B cell (primary cell): ENCODE measurements around the gene NPHP4. TPM values are rescaled to one million over a fixed set of nuclear protein-coding genes. Genes with fewer than 3 reads are reported as not detected.

Experiments
- ATAC-seq: fragments of 200-7000 bp; cut with Tn5 transposase; one replicate; pipeline ENCODE4 v1.10.0; 2021; ENCODE audit warnings: low read depth, mild to moderate bottlenecking, moderate number of reproducible peaks, moderate library complexity
- CTCF ChIA-PET: fragments of 350-600 bp; sonication (Branson Sonifier 250); formaldehyde crosslinking; loops from one replicate; lab custom pipeline; 2021; ENCODE audit warnings: antibody characterized with exemption, inconsistent platforms; lab: Charles Lee
- POLR2A ChIA-PET: fragments of 350-600 bp; sonication (Branson Sonifier 250); formaldehyde crosslinking; loops from one replicate; lab custom pipeline; 2021; ENCODE audit warnings: antibody characterized with exemption; lab: Charles Lee
- DNase-seq: peaks from one replicate; pipeline ENCODE4 v3.0.0; 2013
- H2AFZ ChIP-seq: 2 replicates; pipeline ENCODE4 v1.6.1; 2012; ENCODE audit warnings: mild to moderate bottlenecking, low read depth, low read length; ENCODE audit not compliant: insufficient read depth, poor library complexity, severe bottlenecking
- H3K27ac ChIP-seq, 2 donors: 1 replicate in 1 of 2; 2 replicates in 1 of 2; pipeline ENCODE4 v1.5.1; 2012 to 2013; ENCODE audit warnings: low read length in 2 of 2, mild to moderate bottlenecking in 2 of 2, moderate library complexity in 1 of 2
- H3K27me3 ChIP-seq, 4 experiments: fragments of 200-600 bp in 1 of 4; sonication (generic) in 1 of 4; replicated peaks in 1 of 4; 1 replicate in 2 of 4; 2 replicates in 2 of 4; pipeline versions ENCODE4 v1.6.1 to v1.7.0; 2013 to 2016; ENCODE audit warnings: low read length in 3 of 4, mild to moderate bottlenecking in 2 of 4, mixed read lengths in 1 of 4, moderate library complexity in 1 of 4; ENCODE audit not compliant: insufficient read depth in 4 of 4, control insufficient read depth in 3 of 4; ENCODE audit errors: control extremely low read depth in 1 of 4
- H3K36me3 ChIP-seq, 2 experiments: replicated peaks in 1 of 2; 1 replicate in 1 of 2; 2 replicates in 1 of 2; pipeline versions ENCODE4 v1.6.1 to v1.7.1; 2013; ENCODE audit warnings: low read length in 1 of 2; ENCODE audit not compliant: insufficient read depth in 2 of 2, control insufficient read depth in 1 of 2; ENCODE audit errors: control extremely low read depth in 1 of 2, extremely low read depth in 1 of 2
- H3K4me1 ChIP-seq, 2 donors: fragments of 200-600 bp in 1 of 2; sonication (generic) in 1 of 2; 1 replicate in 1 of 2; 2 replicates in 1 of 2; pipeline versions ENCODE4 v1.5.1 to v1.6.1; 2013 to 2017; ENCODE audit warnings: low read length in 2 of 2; ENCODE audit not compliant: control insufficient read depth in 2 of 2, insufficient read depth in 2 of 2
- H3K4me2 ChIP-seq: replicated peaks from 2 replicates; pipeline ENCODE3; 2012; ENCODE audit warnings: mild to moderate bottlenecking, low read depth, low read length; ENCODE audit not compliant: poor library complexity, severe bottlenecking
- H3K4me3 ChIP-seq, 5 experiments: fragments of 200-600 bp in 1 of 5; sonication (generic) in 1 of 5; 1 replicate in 3 of 5; 2 replicates in 2 of 5; pipeline versions ENCODE4 v1.5.1 to v1.7.0; 2011 to 2016; ENCODE audit warnings: low read length in 4 of 5, mild to moderate bottlenecking in 4 of 5, low read depth in 2 of 5, control low read depth in 1 of 5, moderate library complexity in 1 of 5; ENCODE audit not compliant: insufficient read depth in 1 of 5; ENCODE audit errors: control extremely low read depth in 1 of 5, extremely low read depth in 1 of 5
- H3K79me2 ChIP-seq: fragments of 200-600 bp; sonication (generic); one replicate; pipeline ENCODE4 v1.6.0; 2016; ENCODE audit warnings: low read length; ENCODE audit not compliant: control insufficient read depth, insufficient read depth
- H3K9ac ChIP-seq: fragments of 200-600 bp; sonication (generic); 2 replicates; pipeline ENCODE4 v1.6.1; 2017; ENCODE audit warnings: mild to moderate bottlenecking, low read length, moderate library complexity
- H3K9me3 ChIP-seq, 3 donors: one replicate each; pipeline versions ENCODE4 v1.6.1 to v1.7.1; 2013; ENCODE audit warnings: low read length in 2 of 3; ENCODE audit not compliant: control insufficient read depth in 2 of 3, insufficient read depth in 1 of 3; ENCODE audit errors: control extremely low read depth in 1 of 3
- H4K20me1 ChIP-seq: 2 replicates; pipeline ENCODE4 v1.6.0; 2012; ENCODE audit warnings: mild to moderate bottlenecking, low read length; ENCODE audit not compliant: insufficient read depth, control insufficient read depth, poor library complexity, severe bottlenecking
- H3K27ac Mint-ChIP-seq: one replicate; pipeline ENCODE4 v1.8.0; 2021; ENCODE audit warnings: mixed read lengths
- H3K27me3 Mint-ChIP-seq: one replicate; pipeline ENCODE4 v1.8.0; 2021; ENCODE audit warnings: mixed read lengths
- H3K4me1 Mint-ChIP-seq: one replicate; pipeline ENCODE4 v1.8.0; 2021; ENCODE audit warnings: mixed read lengths
- H3K4me3 Mint-ChIP-seq: one replicate; pipeline ENCODE4 v1.8.0; 2021; ENCODE audit warnings: mixed read lengths
- H3K9me3 Mint-ChIP-seq: one replicate; pipeline ENCODE4 v1.8.0; 2022; ENCODE audit warnings: mixed read lengths; ENCODE audit not compliant: insufficient read depth
- EZH2 ChIP-seq: IDR thresholded peaks from 2 replicates; pipeline ENCODE4 v1.6.1; 2012; ENCODE audit warnings: borderline replicate concordance, low read depth, mild to moderate bottlenecking, moderate library complexity, low read length; ENCODE audit not compliant: insufficient read depth, poor library complexity, severe bottlenecking
- WGBS: methylation state at CpG from one replicate; pipeline ENCODE4 v1.1.5; 2013; ENCODE audit warnings: missing lambda C conversion rate; ENCODE audit not compliant: insufficient coverage; 5-methylcytosine and 5-hydroxymethylcytosine counted together
- intact Hi-C: fragments of 100-400 bp; cut with micrococcal nuclease; formaldehyde crosslinking; loops from one replicate; pipeline ENCODE4 v1.10.0; 2022
- polyA plus RNA-seq: library from polyadenylated mRNA; depleted of rRNA; stranded (reverse); fragments of >200 nt; gene quantifications from 2 replicates; pipeline ENCODE4 v1.2.3, GENCODE V29; 2012
- total RNA-seq, 2 donors: library from RNA; stranded (reverse); fragments of 120-200 nt in 1 of 2; gene quantifications; 1 replicate in 1 of 2; 2 replicates in 1 of 2; pipeline versions ENCODE4 v1.2.3 to v1.2.4, GENCODE V29; 2013 to 2022
- TF ChIP-seq, protein P1 (sequence below): fragments of 200-600 bp; IDR thresholded peaks from one replicate; pipeline ENCODE4 v1.8.0; 2022; ENCODE audit warnings: antibody characterized with exemption, mild to moderate bottlenecking

NPHP4 gene
- total and polyA plus RNA-seq, 2 donors (not counting 1 experiment from before 2014, with no cell fraction given), result 6.5 to 14.8 TPM

DNA sequence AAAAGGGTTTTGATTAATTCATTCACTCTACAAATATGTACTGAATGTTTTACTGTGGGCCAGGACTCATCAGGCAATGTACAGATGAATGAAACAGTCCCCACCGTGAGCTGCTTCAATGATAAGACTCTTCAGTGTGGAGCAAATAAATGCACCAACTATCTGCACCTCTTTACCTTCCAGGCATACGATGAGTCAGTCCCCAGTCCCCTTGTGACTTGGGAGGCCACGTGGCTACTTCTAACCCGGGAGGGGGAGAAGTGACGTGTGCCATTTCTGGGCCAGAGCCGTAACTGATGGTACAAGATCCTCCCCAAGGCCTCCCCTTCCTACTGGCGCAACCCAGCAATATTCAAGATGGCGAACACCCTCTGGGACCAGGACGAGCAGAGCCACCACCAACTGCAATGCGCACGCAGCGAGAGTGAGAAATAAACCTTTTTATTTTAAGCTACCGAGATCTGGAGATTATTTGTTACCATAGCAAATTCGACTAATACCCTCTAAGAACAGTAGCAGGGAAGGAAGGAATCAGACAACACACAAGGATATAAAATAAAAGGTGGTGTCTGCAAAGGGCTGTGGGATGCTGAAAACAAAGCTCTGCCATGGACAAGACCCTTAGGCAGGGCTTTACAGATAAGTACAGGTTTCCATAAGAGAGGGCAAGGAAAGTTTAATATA, 74.5 kb downstream of the NPHP4 start:
- Histone ChIP-seq H2AFZ (no peak overlapping the region), H3K4me2 (no peak overlapping the region), H3K79me2 (no peaks in the 10 kb centered on the region), H3K27ac (no peak overlapping the region), H3K4me1 (no peaks in the 10 kb centered on the region), H3K27me3 (no peaks in the 10 kb centered on the region), H3K36me3 (no peaks in the 10 kb centered on the region), H3K9ac (no peak overlapping the region), H3K9me3 (no peaks in the 10 kb centered on the region), H3K4me3 (no peak overlapping the region), H4K20me1 (no peaks in the 10 kb centered on the region)
- Mint-ChIP-seq H3K4me3 (no peak overlapping the region), H3K9me3 (no peaks in the 10 kb centered on the region), H3K4me1 (peaks cover 4% of the 10 kb centered on the region), H3K27me3 (no peaks in the 10 kb centered on the region), H3K27ac (no peak overlapping the region)
- 99% methylated on average over 8 of the region's 14 CpGs for WGBS
- ATAC-seq, result no peak
- intact Hi-C loops, result no loop called here
- CTCF ChIA-PET, result interaction anchor here (0.6 to 5.7 kb wide), 4 partner anchors 20 to 1298 kb away, joined by 3 to 22 read pairs (median 4); no protein-coding TSS in a partner anchor
- POLR2A ChIA-PET, result no interaction called here
- no peak for DNase-seq
- TF ChIP-seq, protein P1, sequence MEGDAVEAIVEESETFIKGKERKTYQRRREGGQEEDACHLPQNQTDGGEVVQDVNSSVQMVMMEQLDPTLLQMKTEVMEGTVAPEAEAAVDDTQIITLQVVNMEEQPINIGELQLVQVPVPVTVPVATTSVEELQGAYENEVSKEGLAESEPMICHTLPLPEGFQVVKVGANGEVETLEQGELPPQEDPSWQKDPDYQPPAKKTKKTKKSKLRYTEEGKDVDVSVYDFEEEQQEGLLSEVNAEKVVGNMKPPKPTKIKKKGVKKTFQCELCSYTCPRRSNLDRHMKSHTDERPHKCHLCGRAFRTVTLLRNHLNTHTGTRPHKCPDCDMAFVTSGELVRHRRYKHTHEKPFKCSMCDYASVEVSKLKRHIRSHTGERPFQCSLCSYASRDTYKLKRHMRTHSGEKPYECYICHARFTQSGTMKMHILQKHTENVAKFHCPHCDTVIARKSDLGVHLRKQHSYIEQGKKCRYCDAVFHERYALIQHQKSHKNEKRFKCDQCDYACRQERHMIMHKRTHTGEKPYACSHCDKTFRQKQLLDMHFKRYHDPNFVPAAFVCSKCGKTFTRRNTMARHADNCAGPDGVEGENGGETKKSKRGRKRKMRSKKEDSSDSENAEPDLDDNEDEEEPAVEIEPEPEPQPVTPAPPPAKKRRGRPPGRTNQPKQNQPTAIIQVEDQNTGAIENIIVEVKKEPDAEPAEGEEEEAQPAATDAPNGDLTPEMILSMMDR, result no peak
- TF ChIP-seq EZH2, result no peak

DNA sequence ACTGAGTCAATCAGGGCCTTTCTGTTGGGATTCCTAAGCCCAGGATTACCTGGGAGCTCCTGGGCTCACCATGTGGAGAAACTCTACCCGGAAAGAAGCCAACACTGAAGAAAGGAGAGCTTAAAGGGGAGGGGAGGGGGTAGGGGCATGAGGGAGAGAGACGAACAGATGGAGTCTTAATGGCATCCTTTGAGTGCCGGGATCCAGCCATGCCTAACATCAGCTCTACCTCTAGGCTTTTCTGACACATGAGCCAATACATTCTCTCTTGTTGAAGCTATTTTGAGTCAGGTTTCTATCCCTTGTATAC, 75.0 kb downstream of the NPHP4 start:
- H3K9ac ChIP-seq, result no peak overlapping the region
- no peaks in the 10 kb centered on the region for H3K36me3 ChIP-seq
- TF ChIP-seq, protein P1, result no peak
- no peak for TF ChIP-seq EZH2
- intact Hi-C loops, result no loop called here
- no peaks in the 10 kb centered on the region for H3K9me3 ChIP-seq
- no peaks in the 10 kb centered on the region for H3K79me2 ChIP-seq
- no peaks in the 10 kb centered on the region for H3K27me3 Mint-ChIP-seq
- no peaks in the 10 kb centered on the region for H3K4me1 ChIP-seq
- no peaks in the 10 kb centered on the region for H3K9me3 Mint-ChIP-seq
- DNase-seq, result no peak
- H3K27ac Mint-ChIP-seq, result no peak overlapping the region
- 100% methylated on average over 1 of the region's 3 CpGs for WGBS
- H3K4me1 Mint-ChIP-seq, result peaks cover 4% of the 10 kb centered on the region
- no peak overlapping the region for H2AFZ ChIP-seq
- no peak overlapping the region for H3K4me2 ChIP-seq
- no peak overlapping the region for H3K4me3 Mint-ChIP-seq
- ATAC-seq, result no peak
- ChIA-PET POLR2A (no interaction called here), CTCF (interaction anchor here (0.8 to 5.7 kb wide), 3 partner anchors 20 to 406 kb away, joined by 3 to 22 read pairs (median 5); no protein-coding TSS in a partner anchor)
- no peaks in the 10 kb centered on the region for H4K20me1 ChIP-seq
- H3K27ac ChIP-seq, result no peak overlapping the region
- no peaks in the 10 kb centered on the region for H3K27me3 ChIP-seq
- H3K4me3 ChIP-seq, result no peak overlapping the region
